NCI-H2107 treated with DMSO at 0.1 percent for 48 hours (cell line): ENCODE measurements around the gene RNF224.

Experiments used
- DNase-seq: peaks from one replicate; lab custom pipeline; 2025; ENCODE audit not compliant: unreplicated experiment; lab: John Stamatoyannopoulos, UW

RNF224 gene

DNA sequence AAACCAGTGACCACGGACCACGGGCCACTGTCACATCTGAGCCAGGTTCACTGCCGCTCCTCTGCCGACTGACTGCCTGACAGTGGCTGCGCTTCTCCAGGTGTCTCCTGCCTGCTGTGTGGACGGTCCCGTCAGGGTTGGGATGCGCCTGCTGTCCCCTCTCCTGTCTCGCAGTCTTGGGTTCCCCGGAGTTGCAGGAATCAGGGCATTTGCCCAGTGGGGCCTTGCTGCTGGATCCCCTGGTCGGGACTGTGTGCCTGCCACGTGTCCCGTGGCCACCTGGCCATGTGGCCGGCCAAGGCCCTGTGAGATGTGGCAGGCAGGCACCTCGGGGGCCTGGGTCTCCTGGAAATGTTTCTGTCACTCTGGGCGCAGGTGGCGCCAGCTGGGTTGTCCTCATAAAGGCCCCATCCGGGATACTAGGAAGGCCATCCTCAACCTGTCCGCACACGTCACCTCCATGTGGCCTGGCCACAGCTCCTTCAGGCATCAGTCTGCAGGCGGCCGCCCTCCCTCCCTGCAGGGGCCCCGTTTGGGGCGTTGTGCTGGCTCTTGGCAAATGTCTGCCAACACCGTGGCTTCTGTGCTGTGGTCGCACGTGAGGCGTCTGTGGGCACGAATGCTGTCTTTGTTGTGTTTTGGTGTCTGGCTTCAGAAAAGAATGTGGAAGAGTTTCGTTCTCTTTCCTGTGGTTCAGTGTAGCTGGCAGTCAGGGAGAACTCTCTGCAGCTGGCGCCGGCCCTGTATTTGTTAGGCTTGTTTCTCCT is 43.8 kb downstream of the RNF224 start:
- no peak for DNase-seq

- DNase-seq, result no peak
Observed at GRCh38 chr9:137271696-137272076, 44.4 kb downstream of the RNF224 start.

- DNase-seq, result no peak
Observed at GRCh38 chr9:137272241-137273094, 45.2 kb downstream of the RNF224 start.

- no peak for DNase-seq
Observed at GRCh38 chr9:137273095-137273490, 45.8 kb downstream of the RNF224 start.

- DNase-seq, result peak; percentile 35
Observed at GRCh38 chr9:137273611-137274320, 46.5 kb downstream of the RNF224 start.

DNA sequence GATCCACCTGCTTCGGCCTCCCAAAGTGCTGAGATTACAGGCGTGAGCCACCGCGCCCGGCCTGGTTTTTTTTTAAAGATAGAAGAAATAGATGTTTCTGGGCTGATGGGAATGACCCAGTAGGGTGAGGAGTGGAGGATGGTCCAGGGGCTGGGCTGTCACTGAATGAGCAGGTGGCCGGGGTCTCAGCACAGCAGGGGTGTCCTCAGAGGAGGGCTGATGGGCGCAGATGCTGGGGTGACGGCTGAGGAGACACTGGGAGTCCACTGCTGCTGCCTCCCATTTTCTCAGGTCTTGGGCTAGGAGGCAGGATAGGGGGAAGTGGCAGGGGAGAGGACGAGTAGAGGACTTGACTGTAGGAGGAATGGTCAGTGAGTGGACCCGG is 47.9 kb downstream of the RNF224 start:
- no peak for DNase-seq

- DNase-seq, result no peak
Observed at GRCh38 chr9:137275588-137276472, 48.5 kb downstream of the RNF224 start.

DNA sequence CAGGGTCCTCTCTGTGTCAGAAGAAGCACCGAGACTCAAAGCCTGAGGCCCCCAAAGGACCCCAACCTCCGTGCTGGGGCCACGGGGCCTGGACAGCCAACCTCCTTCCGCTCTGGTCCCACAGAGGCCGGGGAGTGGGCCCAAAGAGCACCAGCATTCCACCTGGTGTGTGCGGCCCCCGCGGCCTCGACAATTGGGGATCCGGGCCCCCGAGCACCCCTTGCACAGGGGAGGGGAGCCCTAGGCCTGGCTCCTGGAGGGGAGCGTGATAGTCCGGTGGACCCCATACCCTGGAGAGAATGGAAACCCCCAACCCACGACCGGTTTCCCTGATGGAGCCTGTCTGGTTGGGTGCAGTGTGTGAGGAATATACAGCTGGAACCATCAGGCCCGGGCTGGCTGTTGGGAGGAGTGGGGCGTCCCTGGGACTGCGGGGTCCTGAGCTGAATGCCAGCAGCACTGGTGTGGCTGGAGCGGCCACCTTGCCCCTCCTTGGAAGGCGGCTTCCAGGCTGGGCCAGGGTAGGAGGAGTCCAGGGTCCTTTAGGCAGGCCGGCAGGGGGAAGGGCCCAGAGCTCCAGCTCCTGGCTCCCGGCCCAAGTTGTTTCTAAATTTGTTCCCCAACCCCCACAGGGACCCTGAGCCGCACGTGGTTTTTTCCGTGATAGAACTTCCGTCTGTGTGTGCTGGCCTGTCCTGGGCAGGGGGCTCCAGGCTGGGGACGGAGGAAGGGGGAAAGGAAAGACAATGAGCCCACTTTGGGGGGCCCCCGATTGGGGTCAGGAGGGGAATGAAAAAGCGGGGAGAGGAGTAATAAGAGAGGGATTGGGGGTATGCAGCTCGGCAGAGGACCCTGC is 49.4 kb downstream of the RNF224 start:
- no peak for DNase-seq

DNA sequence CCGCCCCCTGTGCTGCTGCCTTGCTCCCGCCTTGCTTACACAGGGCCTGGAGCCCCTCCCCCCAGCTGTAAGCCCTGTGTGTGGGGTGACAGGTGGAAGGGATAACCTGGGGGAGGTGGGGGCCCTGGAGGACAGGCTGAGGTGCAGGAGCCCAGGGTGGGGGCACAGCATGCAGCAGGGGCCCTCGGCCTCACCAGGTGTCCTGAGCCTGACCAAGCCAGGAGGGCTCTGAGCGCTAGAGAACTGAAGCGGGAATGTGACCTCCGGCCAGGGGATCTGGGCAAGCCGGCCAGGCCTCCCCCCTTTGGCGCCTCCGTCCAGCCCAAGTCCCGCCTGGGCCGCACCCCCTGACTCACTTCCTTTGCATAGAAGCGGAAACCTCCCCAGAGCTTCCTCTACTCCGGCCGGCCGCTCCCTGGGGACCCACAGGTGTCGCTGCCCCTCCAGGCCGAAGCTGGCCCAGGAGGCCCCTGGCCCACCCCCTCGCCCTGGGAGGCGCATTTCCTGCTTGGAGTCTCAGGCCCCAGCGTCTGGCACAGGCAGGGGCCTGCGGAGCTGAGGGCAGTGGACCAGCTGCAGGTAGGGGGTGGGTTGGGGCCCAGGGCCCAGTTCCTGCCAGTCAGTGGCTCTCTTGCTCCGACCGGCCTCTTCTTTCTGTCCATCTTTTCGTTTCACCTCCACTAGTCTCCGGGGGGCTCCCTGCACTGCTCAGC is 50.2 kb downstream of the RNF224 start, which contains the start of gene TOR4A:
TSS of gene TOR4A (plus strand) at position 398 of the 713 bp plus-strand sequence. CDS start 964 bp downstream, outside the sequence.
- no peak for DNase-seq

DNA sequence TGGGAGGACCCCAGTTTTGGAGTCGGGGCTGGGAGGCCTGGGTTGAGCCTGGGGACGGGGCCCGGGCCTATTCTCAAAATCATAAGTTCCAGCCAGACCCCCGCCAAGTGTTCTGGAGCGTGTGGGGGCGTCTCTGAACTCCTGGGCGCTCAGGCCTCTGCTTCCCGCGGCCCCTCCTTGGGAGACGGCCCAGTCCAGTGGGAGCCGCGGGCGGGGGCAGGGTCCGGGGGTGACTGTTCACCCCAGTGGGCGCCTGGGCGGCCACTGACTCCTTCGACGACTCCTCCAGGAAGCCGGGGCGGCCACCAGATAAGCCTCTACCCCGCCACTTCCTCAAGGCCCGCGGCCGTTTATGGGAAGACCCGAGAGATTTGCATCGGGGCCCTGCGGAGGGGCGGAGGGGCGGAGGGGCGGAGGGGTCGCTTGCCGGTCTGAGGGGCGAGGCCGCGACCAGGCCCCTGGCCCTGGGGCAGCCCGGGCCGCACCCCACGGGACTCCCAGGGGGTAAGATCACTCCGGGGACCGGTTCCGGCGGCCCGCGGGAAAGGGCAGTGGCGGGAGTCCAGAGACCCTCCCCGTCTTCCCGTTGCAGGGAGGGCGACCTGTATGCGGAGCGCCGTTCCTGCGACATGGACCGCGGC is 50.9 kb downstream of the RNF224 start:
- DNase-seq, result no peak
